ENCODE data around the gene EFCAB10. TPM values are rescaled to one million over a fixed set of nuclear protein-coding genes. Genes with fewer than 3 reads are reported as not detected.

Gene EFCAB10
- total and polyA plus RNA-seq, 2 of the 13 experiments (the other 11 are each of a cell fraction or from before 2014, with no cell fraction given), result 0.40 TPM; not detected in 1

DNA sequence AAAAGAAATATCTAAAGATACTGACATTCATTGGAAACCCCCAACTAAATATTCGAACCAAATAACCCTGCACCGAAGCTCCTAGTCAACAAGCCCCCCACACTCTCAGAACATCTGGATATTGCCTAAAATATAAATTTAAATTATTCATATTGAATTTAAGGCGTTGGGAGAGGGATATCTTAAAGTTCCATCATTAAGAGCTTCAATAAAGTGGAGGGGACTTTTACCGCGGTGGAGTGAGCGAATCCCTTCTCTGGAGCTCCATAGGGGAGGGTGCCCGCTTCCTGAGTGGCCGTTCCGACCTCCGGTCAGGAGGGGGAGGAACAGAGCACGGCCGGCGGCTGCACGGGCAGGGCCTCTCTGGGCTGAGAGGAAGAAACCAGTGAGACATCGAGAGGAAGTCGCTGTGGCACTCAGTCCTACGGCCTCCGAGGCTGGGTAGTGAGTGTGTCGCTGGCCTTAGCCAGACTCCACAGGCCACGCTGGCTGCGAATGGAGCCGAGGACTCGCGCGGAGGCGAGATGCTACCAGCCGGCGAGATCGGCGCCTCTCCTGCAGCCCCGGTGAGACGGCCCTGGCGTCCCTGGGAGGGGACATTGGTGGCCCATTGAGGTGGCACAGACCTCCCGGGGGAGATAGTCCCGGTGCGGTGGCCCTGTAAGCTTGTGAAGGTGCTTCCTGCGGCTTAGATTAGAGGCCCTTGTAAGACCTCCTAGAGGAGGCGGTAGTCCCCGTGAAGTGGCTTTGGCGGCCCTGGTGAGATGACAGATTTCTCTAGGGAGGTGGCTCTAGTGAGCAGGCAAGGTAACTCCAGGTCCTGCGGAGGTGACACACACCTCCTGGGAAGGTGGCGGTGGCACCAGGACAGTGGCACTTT lies 49.3 kb downstream of the EFCAB10 start, which contains the start of gene RINT1 (continued):
- TF ChIP-seq RBM39 (IDR thresholded peaks at IDR 0.05; ENCODE audit: low read depth, low read length, poor library complexity, severe bottlenecking), result peak; percentile 86
- TF ChIP-seq ZKSCAN5 (CRISPR knock-in tag; IDR thresholded peaks at IDR 0.05), result peak; percentile 90
- TF ChIP-seq ZNF441 (CRISPR knock-in tag; IDR thresholded peaks at IDR 0.05; ENCODE audit: borderline replicate concordance), result peak; percentile 64; the same call in 1 of the 2 replicates
- TF ChIP-seq HNRNPK (IDR thresholded peaks at IDR 0.05; ENCODE audit: low read depth, low read length, poor library complexity, severe bottlenecking), result no peak
- TF ChIP-seq, protein P1, sequence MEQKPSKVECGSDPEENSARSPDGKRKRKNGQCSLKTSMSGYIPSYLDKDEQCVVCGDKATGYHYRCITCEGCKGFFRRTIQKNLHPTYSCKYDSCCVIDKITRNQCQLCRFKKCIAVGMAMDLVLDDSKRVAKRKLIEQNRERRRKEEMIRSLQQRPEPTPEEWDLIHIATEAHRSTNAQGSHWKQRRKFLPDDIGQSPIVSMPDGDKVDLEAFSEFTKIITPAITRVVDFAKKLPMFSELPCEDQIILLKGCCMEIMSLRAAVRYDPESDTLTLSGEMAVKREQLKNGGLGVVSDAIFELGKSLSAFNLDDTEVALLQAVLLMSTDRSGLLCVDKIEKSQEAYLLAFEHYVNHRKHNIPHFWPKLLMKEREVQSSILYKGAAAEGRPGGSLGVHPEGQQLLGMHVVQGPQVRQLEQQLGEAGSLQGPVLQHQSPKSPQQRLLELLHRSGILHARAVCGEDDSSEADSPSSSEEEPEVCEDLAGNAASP (CRISPR knock-in tag; IDR thresholded peaks at IDR 0.05; ENCODE audit: borderline replicate concordance), result peak; percentile 70; the same call in 1 of the 2 replicates
- TF ChIP-seq ZNF567 (CRISPR knock-in tag; IDR thresholded peaks at IDR 0.05; ENCODE audit: borderline replicate concordance), result peak; percentile 66; the same call in 1 of the 2 replicates
- TF ChIP-seq, protein P2, sequence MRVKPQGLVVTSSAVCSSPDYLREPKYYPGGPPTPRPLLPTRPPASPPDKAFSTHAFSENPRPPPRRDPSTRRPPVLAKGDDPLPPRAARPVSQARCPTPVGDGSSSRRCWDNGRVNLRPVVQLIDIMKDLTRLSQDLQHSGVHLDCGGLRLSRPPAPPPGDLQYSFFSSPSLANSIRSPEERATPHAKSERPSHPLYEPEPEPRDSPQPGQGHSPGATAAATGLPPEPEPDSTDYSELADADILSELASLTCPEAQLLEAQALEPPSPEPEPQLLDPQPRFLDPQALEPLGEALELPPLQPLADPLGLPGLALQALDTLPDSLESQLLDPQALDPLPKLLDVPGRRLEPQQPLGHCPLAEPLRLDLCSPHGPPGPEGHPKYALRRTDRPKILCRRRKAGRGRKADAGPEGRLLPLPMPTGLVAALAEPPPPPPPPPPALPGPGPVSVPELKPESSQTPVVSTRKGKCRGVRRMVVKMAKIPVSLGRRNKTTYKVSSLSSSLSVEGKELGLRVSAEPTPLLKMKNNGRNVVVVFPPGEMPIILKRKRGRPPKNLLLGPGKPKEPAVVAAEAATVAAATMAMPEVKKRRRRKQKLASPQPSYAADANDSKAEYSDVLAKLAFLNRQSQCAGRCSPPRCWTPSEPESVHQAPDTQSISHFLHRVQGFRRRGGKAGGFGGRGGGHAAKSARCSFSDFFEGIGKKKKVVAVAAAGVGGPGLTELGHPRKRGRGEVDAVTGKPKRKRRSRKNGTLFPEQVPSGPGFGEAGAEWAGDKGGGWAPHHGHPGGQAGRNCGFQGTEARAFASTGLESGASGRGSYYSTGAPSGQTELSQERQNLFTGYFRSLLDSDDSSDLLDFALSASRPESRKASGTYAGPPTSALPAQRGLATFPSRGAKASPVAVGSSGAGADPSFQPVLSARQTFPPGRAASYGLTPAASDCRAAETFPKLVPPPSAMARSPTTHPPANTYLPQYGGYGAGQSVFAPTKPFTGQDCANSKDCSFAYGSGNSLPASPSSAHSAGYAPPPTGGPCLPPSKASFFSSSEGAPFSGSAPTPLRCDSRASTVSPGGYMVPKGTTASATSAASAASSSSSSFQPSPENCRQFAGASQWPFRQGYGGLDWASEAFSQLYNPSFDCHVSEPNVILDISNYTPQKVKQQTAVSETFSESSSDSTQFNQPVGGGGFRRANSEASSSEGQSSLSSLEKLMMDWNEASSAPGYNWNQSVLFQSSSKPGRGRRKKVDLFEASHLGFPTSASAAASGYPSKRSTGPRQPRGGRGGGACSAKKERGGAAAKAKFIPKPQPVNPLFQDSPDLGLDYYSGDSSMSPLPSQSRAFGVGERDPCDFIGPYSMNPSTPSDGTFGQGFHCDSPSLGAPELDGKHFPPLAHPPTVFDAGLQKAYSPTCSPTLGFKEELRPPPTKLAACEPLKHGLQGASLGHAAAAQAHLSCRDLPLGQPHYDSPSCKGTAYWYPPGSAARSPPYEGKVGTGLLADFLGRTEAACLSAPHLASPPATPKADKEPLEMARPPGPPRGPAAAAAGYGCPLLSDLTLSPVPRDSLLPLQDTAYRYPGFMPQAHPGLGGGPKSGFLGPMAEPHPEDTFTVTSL (CRISPR knock-in tag; IDR thresholded peaks at IDR 0.05; ENCODE audit: borderline replicate concordance), result no peak
- no peak for TF ChIP-seq TCF12 (IDR thresholded peaks at IDR 0.05)
- TF ChIP-seq TCF12 (CRISPR knock-in tag; IDR thresholded peaks at IDR 0.05), result no peak
- TF ChIP-seq ZNF17 (CRISPR knock-in tag; IDR thresholded peaks at IDR 0.05), result 0 out of 2 replicates have a peak, but pooled peaks have one; percentile 18
- TF ChIP-seq SRY (CRISPR knock-in tag; IDR thresholded peaks at IDR 0.05), result peak; percentile 76
- peak; percentile 98 for TF ChIP-seq POLR2G (IDR thresholded peaks at IDR 0.05; ENCODE audit: low read depth, low read length)
- TF ChIP-seq ZNF550 (CRISPR knock-in tag; IDR thresholded peaks at IDR 0.05; ENCODE audit: borderline replicate concordance), result peak; percentile 83; the same call in 1 of the 2 replicates
- peak; percentile 70; the same call in 1 of the 2 replicates for TF ChIP-seq FOXC1 (CRISPR knock-in tag; IDR thresholded peaks at IDR 0.05; ENCODE audit: borderline replicate concordance)
- TF ChIP-seq U2AF1 (optimal IDR thresholded peaks at IDR 0.05; ENCODE audit: low read depth, low read length), result peak; percentile 88
- TF ChIP-seq ZNF598 (CRISPR knock-in tag; IDR thresholded peaks at IDR 0.05; ENCODE audit: borderline replicate concordance), result peak; percentile 98
- peak; percentile 86 for TF ChIP-seq ZBTB38 (CRISPR knock-in tag; IDR thresholded peaks at IDR 0.05)
- peak; percentile 49; the same call in 1 of the 2 replicates for TF ChIP-seq ZNF44 (CRISPR knock-in tag; IDR thresholded peaks at IDR 0.05)
- TF ChIP-seq CBX1 (IDR thresholded peaks at IDR 0.05; ENCODE audit: low read depth), result peak; percentile 68
- peak; percentile 33 for TF ChIP-seq SRSF1 (optimal IDR thresholded peaks at IDR 0.05; ENCODE audit: low read depth, low read length)
- TF ChIP-seq ZFX (CRISPR knock-in tag; IDR thresholded peaks at IDR 0.05; ENCODE audit: low read depth), result peak; percentile 99
- TF ChIP-seq ZBTB3 (CRISPR knock-in tag; IDR thresholded peaks at IDR 0.05; ENCODE audit: borderline replicate concordance, low read depth), result peak; percentile 70; the same call in 1 of the 2 replicates
